Naive thymus-derived CD8-positive, alpha-beta T cell (primary cell): ENCODE results near the gene NCOA3. TPM values are rescaled to one million over a fixed set of nuclear protein-coding genes. Genes with fewer than 3 reads are reported as not detected.
"Not testable (repeated sequence)": the region's sequence is repeated elsewhere in the genome, so short reads cannot be mapped to it uniquely, and the experiment has no call there.

Experiments used
- ATAC-seq, 2 donors: fragments of 150-1000 bp; cut with Tn5 transposase in 1 of 2; sonication (Bioruptor Pico), chemical (Tn5 transposase) in 1 of 2; 1 replicate in 1 of 2; 2 replicates in 1 of 2; pipeline ENCODE4 v1.10.0; 2021; ENCODE audit warnings: mild to moderate bottlenecking in 2 of 2, moderate library complexity in 2 of 2
- POLR2A ChIA-PET: fragments of 350-600 bp; sonication (Branson Sonifier 250); formaldehyde crosslinking; loops from one replicate; lab custom pipeline; 2021; ENCODE audit warnings: antibody characterized with exemption; lab: Charles Lee
- DNase-seq, 10 donors: peaks; one replicate each; pipeline versions ENCODE4 v3.0.0 to v3.0.0-alpha.2; 2020 to 2022
- H3K27ac Mint-ChIP-seq, 10 donors: one replicate each; pipeline ENCODE4 v1.8.0; 2020 to 2022; ENCODE audit warnings: mild to moderate bottlenecking in 10 of 10, mixed read lengths in 10 of 10, moderate library complexity in 4 of 10, inconsistent platforms in 1 of 10
- H3K27me3 Mint-ChIP-seq, 5 donors: one replicate each; pipeline ENCODE4 v1.8.0; 2021 to 2022; ENCODE audit warnings: mixed read lengths in 5 of 5
- H3K36me3 Mint-ChIP-seq, 3 donors: one replicate each; pipeline ENCODE4 v1.8.0; 2020 to 2022; ENCODE audit warnings: mixed read lengths in 3 of 3, mild to moderate bottlenecking in 2 of 3, inconsistent platforms in 1 of 3
- H3K4me1 Mint-ChIP-seq, 4 donors: one replicate each; pipeline ENCODE4 v1.8.0; 2021 to 2022; ENCODE audit warnings: mixed read lengths in 4 of 4
- H3K4me3 Mint-ChIP-seq, 10 donors: one replicate each; pipeline ENCODE4 v1.8.0; 2020 to 2022; ENCODE audit warnings: mild to moderate bottlenecking in 10 of 10, mixed read lengths in 10 of 10, moderate library complexity in 6 of 10, inconsistent platforms in 1 of 10
- H3K9me3 Mint-ChIP-seq, 9 donors: one replicate each; pipeline ENCODE4 v1.8.0; 2020 to 2022; ENCODE audit warnings: mixed read lengths in 9 of 9, mild to moderate bottlenecking in 3 of 9, inconsistent platforms in 1 of 9, moderate library complexity in 1 of 9
- polyA plus RNA-seq, 3 donors: library from polyadenylated mRNA; unstranded; fragments of 300-500 nt; fragmentation: Illumina TruSeq; gene quantifications; one replicate each; pipeline ENCODE4 v1.2.3, GENCODE V29; 2021
- total RNA-seq, 8 experiments: library from RNA in 2 of 8; stranded (reverse) in 2 of 8; gene quantifications; one replicate each; pipeline ENCODE4 v1.2.3 and lab custom pipeline; 2021 to 2026

Gene NCOA3
- total and polyA plus RNA-seq, 5 experiments from 2014 or later, result 18.4 to 106 (median 27.8) TPM

GRCh38 chr20:47494606-47495005 lies 7.1 kb upstream of the NCOA3 start:
- POLR2A ChIA-PET, H3K36me3 Mint-ChIP-seq, DNase-seq, H3K4me3 Mint-ChIP-seq, ATAC-seq, H3K9me3 Mint-ChIP-seq, H3K27me3 Mint-ChIP-seq, H3K27ac Mint-ChIP-seq: not testable (repeated sequence)
- H3K4me1 Mint-ChIP-seq, result peaks cover 7 to 33% (median 18%) of the 10 kb centered on the region in 4 donors

DNA sequence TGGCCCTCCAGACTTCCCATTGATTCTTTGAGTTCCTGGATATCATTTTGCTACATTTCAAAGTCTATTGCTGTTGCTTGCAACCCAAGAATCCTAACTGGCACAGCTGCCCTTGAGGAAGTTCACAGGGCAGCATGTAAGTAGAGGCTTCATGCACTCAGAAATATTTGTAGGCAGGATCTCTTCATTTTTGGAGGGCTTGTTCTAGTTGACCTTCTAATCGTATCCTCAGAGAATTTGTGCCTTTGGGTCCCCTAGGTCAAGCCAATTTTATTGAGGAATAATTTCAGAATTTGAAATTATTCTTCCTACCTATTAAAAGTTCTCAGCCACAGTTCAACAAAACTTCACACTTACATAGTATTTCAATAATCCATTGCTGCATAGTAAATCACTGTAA lies 5.6 kb upstream of the NCOA3 start:
- POLR2A ChIA-PET, result interaction anchor here (0.6 kb wide), 1 partner anchor 11 kb away, joined by 3 read pairs; no protein-coding TSS in a partner anchor

DNA sequence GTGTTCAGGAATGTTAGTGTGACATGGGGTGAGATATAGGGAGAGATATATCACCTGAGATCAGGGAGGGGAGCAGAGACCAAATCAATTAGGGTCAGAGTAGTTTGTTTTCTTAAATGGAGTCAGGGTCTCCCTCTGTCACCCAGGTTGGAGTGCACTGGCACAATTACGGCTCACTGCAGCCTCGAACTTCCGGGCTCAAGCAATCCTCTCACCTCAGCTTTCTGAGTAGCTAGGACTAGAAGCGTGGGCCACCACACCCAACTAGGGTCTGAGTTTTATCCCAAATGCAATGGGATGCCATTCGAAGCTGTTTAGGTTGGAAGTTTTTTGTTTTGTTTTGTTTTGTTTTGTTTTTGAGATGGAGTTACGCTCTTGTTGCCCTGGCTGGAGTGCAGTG lies 3.1 kb upstream of the NCOA3 start:
- peaks cover 0 to 2% (median 0%) of the 10 kb centered on the region in 9 donors for H3K9me3 Mint-ChIP-seq

More for the DNA sequence above, 5.6 kb upstream of the NCOA3 start:
- H3K9me3 Mint-ChIP-seq, result peaks cover 0 to 2% (median 0%) of the 10 kb centered on the region in 9 donors
- no peak overlapping the region for H3K4me3 Mint-ChIP-seq
- H3K27me3 Mint-ChIP-seq, result no peaks in the 10 kb centered on the region
- no peaks in the 10 kb centered on the region for H3K36me3 Mint-ChIP-seq
- no peak overlapping the region for H3K27ac Mint-ChIP-seq
- H3K4me1 Mint-ChIP-seq, result peaks cover 12 to 27% (median 23%) of the 10 kb centered on the region in 4 donors
- ATAC-seq (no peak), DNase-seq (no peak)

DNA sequence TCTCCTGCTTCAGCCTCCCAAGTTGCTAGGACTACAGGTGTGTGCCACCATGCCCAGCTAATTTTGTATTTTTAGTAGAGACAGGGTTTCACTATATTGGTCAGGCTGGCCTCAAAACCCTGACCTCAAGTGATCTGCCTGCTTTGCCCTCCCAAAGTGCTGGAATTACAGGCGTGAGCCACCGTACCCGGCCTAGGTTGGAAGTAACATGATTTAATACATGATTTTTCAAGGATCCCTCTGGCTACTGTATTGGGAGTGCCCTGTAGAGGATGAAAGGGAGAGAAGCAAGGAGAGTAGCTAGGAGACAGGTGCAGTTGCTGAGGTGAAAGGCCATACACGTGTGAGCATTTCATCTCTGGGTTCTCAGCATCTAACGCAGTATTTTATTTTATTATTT lies 2.6 kb upstream of the NCOA3 start:
- Mint-ChIP-seq H3K9me3 (peaks cover 0 to 2% (median 0%) of the 10 kb centered on the region in 9 donors), H3K27ac (no peak overlapping the region), H3K27me3 (no peaks in the 10 kb centered on the region), H3K4me1 (peaks cover 20 to 32% (median 21%) of the 10 kb centered on the region in 4 donors), H3K4me3 (no peak overlapping the region), H3K36me3 (peaks cover 0 to 4% (median 0%) of the 10 kb centered on the region in 3 donors)
- POLR2A ChIA-PET, result no interaction called here
- DNase-seq (no peak), ATAC-seq (no peak)

More for the DNA sequence above, 3.1 kb upstream of the NCOA3 start:
- Mint-ChIP-seq H3K4me3 (no peak overlapping the region), H3K36me3 (peaks cover 0 to 4% (median 0%) of the 10 kb centered on the region in 3 donors), H3K27ac (no peak overlapping the region), H3K4me1 (peaks cover 18 to 32% (median 22%) of the 10 kb centered on the region in 4 donors), H3K27me3 (no peaks in the 10 kb centered on the region)
- POLR2A ChIA-PET, result no interaction called here
- ATAC-seq (no peak), DNase-seq (no peak)

GRCh38 chr20:47500082-47500481 lies 1.6 kb upstream of the NCOA3 start:
- ATAC-seq, result not testable (repeated sequence)
- POLR2A ChIA-PET, result interaction anchor here (0.7 to 4.4 kb wide), 2 partner anchors 9 to 14 kb away, joined by 3 to 46 read pairs; no protein-coding TSS in a partner anchor

DNA sequence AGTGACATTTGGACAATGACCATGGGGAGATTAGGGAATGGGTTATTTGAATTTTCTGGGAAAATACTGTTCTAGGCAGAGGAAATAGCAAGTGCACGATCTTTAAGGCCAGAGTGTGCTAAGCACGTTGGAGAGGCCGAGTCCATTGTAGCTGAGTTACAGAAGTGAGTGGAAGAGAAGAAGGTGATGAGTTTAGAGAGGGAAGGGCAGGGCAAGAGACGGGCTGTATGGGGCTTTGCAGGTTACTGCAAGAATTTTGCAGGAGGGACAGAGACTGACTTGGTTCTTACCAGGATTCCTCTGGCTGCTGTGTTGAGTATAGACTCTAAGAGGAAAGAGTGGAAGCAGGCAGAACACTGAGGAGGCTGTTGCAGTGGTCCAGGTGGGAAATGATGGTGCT lies 1.1 kb upstream of the NCOA3 start:
- peak overlapping the region; percentile 37 to 100 (median 98) for H3K4me3 Mint-ChIP-seq
- peaks cover 0 to 4% (median 0%) of the 10 kb centered on the region in 3 donors for H3K36me3 Mint-ChIP-seq
- ATAC-seq (no peak), DNase-seq (no peak)
- peaks cover 18 to 34% (median 29%) of the 10 kb centered on the region in 4 donors for H3K4me1 Mint-ChIP-seq
- peaks cover 0 to 2% (median 0%) of the 10 kb centered on the region in 9 donors for H3K9me3 Mint-ChIP-seq
- POLR2A ChIA-PET, result interaction anchor here (0.7 to 4.4 kb wide), 3 partner anchors 7 to 14 kb away, joined by 3 to 46 read pairs (median 10); no protein-coding TSS in a partner anchor
- peak overlapping the region in 9 of 10 donors; percentile 7 to 98 (median 94) for H3K27ac Mint-ChIP-seq
- H3K27me3 Mint-ChIP-seq, result no peaks in the 10 kb centered on the region

More at GRCh38 chr20:47500082-47500481, 1.6 kb upstream of the NCOA3 start:
- H3K4me1 Mint-ChIP-seq, result peaks cover 20 to 34% (median 25%) of the 10 kb centered on the region in 4 donors
- not testable (repeated sequence) for H3K36me3 Mint-ChIP-seq, H3K27me3 Mint-ChIP-seq, H3K9me3 Mint-ChIP-seq, DNase-seq
- H3K4me3 Mint-ChIP-seq, result peak overlapping the region in 7 of 10 donors; percentile 92 to 100 (median 98)
- peak overlapping the region in 3 of 10 donors; percentile 7 to 98 (median 69) for H3K27ac Mint-ChIP-seq

DNA sequence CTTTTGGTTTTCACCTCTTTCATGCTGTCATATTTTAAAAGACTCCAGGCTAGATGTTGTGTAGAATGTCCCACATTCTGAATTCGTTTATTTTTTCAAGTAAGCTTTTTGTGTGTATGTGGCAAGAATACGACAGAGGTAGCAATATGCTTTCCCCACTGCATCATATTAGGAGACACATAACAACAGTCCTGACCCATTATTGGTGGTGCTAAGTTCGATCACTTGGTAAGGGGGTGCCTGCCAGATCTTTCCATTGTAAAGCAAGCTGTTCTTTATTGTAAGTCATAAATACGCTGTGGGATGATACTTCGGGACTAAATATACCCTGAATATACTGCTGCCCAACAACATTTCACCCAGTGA lies 588 bp upstream of the NCOA3 start:
- POLR2A ChIA-PET, result interaction anchor here (0.7 to 4.4 kb wide), 7 partner anchors 8 to 86 kb away, joined by 3 to 46 read pairs (median 10); no protein-coding TSS in a partner anchor
- H3K36me3 Mint-ChIP-seq, result peaks cover 0 to 4% (median 0%) of the 10 kb centered on the region in 3 donors
- H3K27ac Mint-ChIP-seq, result peak overlapping the region; percentile 91 to 98 (median 96)
- no peaks in the 10 kb centered on the region for H3K27me3 Mint-ChIP-seq
- H3K9me3 Mint-ChIP-seq, result no peaks in the 10 kb centered on the region
- peaks cover 16 to 36% (median 34%) of the 10 kb centered on the region in 4 donors for H3K4me1 Mint-ChIP-seq
- ATAC-seq (no peak), DNase-seq (peak in 1 of 10 donors; percentile 18)
- peak overlapping the region; percentile 92 to 100 (median 98) for H3K4me3 Mint-ChIP-seq

DNA sequence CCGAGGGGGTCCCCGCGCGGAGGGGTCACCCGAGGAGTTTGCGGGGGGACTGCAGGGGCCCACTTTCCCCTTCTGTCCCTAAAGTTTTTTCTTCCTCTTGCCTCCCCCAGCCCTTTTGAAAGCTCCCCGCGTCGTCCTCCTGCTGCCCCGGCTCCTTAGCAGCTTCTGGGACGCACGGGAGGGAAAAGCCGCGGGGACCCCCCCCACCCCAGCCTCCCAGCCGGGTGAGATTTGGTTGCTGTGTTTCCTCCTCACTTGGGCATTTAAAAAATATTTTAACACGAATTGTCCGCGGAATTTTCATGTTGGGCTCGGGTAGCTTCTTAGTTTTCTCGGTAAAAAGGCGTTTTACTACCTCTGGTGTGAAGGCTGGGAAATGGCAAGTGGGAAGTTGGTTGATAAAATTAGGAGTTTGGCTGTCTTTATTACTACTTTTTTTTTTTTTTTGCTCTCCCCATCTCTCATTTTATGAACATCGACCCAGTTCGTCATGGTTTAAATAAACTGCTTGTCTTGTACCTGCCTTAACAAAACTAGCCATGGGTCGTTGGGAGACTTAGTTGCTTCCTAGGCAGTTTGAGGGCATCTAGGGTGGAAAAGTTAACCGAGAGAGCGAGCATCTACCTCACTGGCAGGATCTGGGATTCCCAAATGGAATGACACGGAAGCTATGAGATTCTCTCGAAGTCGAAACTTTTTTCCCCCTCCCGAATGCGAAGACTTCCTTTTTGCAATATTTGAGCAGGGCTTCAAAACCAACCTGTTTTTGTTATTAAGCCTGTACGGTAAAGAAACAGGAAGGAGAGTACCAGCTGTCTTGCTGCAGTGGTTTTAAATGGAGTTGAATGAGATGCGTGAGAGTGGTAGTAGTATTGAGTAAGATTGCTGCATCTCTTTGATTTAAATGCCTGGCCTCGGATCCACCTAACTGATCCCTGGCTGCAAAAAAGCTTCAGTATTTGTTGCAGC lies 868 bp downstream of the NCOA3 start:
- Mint-ChIP-seq H3K27me3 (no peaks in the 10 kb centered on the region), H3K4me3 (peak overlapping the region; percentile 92 to 100 (median 98)), H3K36me3 (peaks cover 0 to 4% (median 0%) of the 10 kb centered on the region in 3 donors), H3K4me1 (peaks cover 22 to 51% (median 46%) of the 10 kb centered on the region in 4 donors), H3K9me3 (no peaks in the 10 kb centered on the region), H3K27ac (peak overlapping the region; percentile 94 to 98 (median 96))
- POLR2A ChIA-PET, result interaction anchor here (0.5 to 4.4 kb wide), 18 partner anchors 7 to 173 kb away, joined by 3 to 46 read pairs (median 4); partner anchors contain the start of gene ZMYND8
- peak; percentile 55 to 58 for ATAC-seq
- peak in 8 of 10 donors; percentile 24 to 72 (median 44) for DNase-seq

GRCh38 chr20:47503685-47504084 lies 2.0 kb downstream of the NCOA3 start:
- H3K27ac Mint-ChIP-seq, result peak overlapping the region in 8 of 10 donors; percentile 4 to 98 (median 95)
- H3K4me3 Mint-ChIP-seq, result peak overlapping the region; percentile 92 to 100 (median 98)
- peaks cover 26 to 62% (median 55%) of the 10 kb centered on the region in 4 donors for H3K4me1 Mint-ChIP-seq
- H3K27me3 Mint-ChIP-seq, result no peaks in the 10 kb centered on the region
- POLR2A ChIA-PET, result interaction anchor here (0.6 to 4.4 kb wide), 7 partner anchors 13 to 1543 kb away, joined by 3 to 46 read pairs (median 4); partner anchors contain the start of gene ZMYND8
- no peaks in the 10 kb centered on the region for H3K9me3 Mint-ChIP-seq
- DNase-seq (no peak), ATAC-seq (no peak)
- peaks cover 0 to 4% (median 0%) of the 10 kb centered on the region in 3 donors for H3K36me3 Mint-ChIP-seq

GRCh38 chr20:47506335-47506734 lies 4.6 kb downstream of the NCOA3 start:
- peaks cover 0 to 10% (median 4%) of the 10 kb centered on the region in 3 donors for H3K36me3 Mint-ChIP-seq
- H3K4me3 Mint-ChIP-seq, result peak overlapping the region in 8 of 10 donors; percentile 23 to 68 (median 39)
- ATAC-seq (no peak), DNase-seq (no peak)
- no peaks in the 10 kb centered on the region for H3K27me3 Mint-ChIP-seq
- POLR2A ChIA-PET, result interaction anchor here (0.6 kb wide), 1 partner anchor 32 kb away, joined by 3 read pairs; no protein-coding TSS in a partner anchor
- H3K4me1 Mint-ChIP-seq, result peaks cover 27 to 81% (median 69%) of the 10 kb centered on the region in 4 donors
- no peaks in the 10 kb centered on the region for H3K9me3 Mint-ChIP-seq
- peak overlapping the region in 7 of 10 donors; percentile 42 to 82 (median 57) for H3K27ac Mint-ChIP-seq

GRCh38 chr20:47506850-47507249 lies 5.2 kb downstream of the NCOA3 start:
- H3K27ac Mint-ChIP-seq, result peak overlapping the region; percentile 8 to 91 (median 64)
- H3K4me1 Mint-ChIP-seq, result peaks cover 26 to 84% (median 68%) of the 10 kb centered on the region in 4 donors
- H3K9me3 Mint-ChIP-seq, result no peaks in the 10 kb centered on the region
- peak overlapping the region in 9 of 10 donors; percentile 5 to 74 (median 33) for H3K4me3 Mint-ChIP-seq
- no peak for DNase-seq
- H3K36me3 Mint-ChIP-seq, result peaks cover 0 to 13% (median 4%) of the 10 kb centered on the region in 3 donors
- POLR2A ChIA-PET, result interaction anchor here (0.7 kb wide), 1 partner anchor 8 kb away, joined by 4 read pairs; no protein-coding TSS in a partner anchor
- no peak for ATAC-seq
- H3K27me3 Mint-ChIP-seq, result no peaks in the 10 kb centered on the region
